ENCODE results near the gene ZDHHC3.
"Not testable (repeated sequence)": the region's sequence is repeated elsewhere in the genome, so short reads cannot be mapped to it uniquely, and the experiment has no call there.

The ZDHHC3 gene

DNA sequence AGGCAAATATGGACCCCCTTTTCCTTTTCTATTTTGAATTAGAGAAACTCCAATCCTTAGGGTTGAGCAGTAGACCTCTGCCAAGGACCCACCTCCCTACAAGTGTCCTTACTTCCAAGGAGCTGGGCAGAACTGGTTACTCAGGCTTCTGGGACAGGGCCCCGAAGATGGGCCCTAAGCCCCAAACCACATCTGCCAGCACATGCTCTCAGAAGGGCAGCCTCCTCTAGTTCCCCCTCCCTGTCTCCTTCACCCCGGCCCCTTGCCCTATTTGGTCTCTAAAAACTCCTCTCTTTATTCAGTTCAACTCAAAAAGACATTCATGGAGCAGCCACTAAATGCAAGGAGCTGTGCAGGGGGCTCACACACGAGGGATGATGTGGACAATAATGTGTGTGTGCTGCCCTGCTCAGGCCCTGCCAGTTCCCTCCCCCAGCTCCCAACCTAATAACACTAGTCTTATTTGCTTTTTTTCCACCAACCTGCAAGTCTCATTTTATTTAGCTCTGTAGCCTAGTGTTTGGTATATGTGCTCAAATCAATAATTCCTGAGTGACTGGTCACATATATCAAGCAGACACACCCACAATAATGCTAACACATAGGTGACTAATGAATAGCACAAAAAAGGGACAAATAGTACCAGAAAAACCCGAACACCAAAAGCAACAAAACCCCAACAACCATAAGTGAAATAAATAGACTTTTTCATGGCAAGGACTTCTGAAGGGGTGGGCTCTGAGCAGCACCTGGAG lies 12.2 kb downstream of the ZDHHC3 start:
- no peak for DNase-seq (ENCODE audit: low spot score)

- no peak for DNase-seq (ENCODE audit: low spot score)
Observed at GRCh38 chr3:44962621-44963393, 13.2 kb downstream of the ZDHHC3 start.

- DNase-seq (ENCODE audit: low spot score) = no peak
Observed at GRCh38 chr3:44961888-44962287, 14.1 kb downstream of the ZDHHC3 start.

GRCh38 chr3:44960387-44961026 lies 15.5 kb downstream of the ZDHHC3 start:
- DNase-seq (ENCODE audit: low spot score) = no peak

DNA sequence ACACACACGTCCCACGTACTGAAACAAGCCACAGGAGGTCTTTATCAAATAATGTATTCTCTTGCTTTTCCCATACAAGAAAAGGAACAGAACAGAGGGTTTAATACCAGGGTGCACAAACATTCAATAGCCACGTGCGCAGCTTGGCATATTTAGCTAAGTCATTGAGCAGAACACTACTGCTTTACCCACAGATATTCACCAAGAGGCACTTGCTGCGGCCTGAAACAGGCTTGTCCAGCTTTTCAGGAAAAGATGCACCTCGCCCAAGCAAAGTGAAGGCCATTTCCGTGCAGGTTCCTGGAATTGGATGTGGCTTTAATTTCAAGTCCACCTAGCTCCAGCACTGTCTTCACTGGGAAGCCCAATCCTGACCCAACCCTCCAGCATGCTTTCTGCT lies 17.6 kb downstream of the ZDHHC3 start:
- no peak for DNase-seq (ENCODE audit: low spot score)

GRCh38 chr3:44957986-44958385 lies 18.0 kb downstream of the ZDHHC3 start:
- no peak for DNase-seq (ENCODE audit: low spot score)

- no peak for DNase-seq (ENCODE audit: low spot score)
Observed at GRCh38 chr3:44955917-44956316, 20.1 kb downstream of the ZDHHC3 start.

DNA sequence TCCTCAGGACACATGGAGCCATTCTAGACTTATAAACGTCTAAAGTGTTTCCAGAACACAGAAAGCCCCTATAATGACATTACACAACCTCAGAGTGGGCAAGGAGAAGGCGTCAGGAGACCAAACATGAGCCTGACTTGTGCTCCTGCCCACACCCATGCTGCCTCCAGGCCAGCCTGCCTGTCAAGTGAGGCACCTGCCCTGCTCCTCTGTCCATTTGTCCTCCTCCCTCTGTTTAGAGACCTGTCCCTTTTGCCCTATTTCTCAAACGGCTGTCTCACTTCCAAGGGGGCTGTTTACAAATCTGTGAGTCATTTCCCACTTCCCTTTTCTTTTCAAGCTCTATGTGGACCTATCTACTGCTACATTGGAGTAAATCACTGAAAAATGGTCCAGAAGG lies 21.0 kb downstream of the ZDHHC3 start:
- no peak for DNase-seq (ENCODE audit: low spot score)

- no peak for DNase-seq (ENCODE audit: low spot score)
Observed at GRCh38 chr3:44954304-44954703, 21.7 kb downstream of the ZDHHC3 start.

GRCh38 chr3:44952689-44953088 lies 23.3 kb downstream of the ZDHHC3 start:
- DNase-seq (ENCODE audit: low spot score) = no peak

DNA sequence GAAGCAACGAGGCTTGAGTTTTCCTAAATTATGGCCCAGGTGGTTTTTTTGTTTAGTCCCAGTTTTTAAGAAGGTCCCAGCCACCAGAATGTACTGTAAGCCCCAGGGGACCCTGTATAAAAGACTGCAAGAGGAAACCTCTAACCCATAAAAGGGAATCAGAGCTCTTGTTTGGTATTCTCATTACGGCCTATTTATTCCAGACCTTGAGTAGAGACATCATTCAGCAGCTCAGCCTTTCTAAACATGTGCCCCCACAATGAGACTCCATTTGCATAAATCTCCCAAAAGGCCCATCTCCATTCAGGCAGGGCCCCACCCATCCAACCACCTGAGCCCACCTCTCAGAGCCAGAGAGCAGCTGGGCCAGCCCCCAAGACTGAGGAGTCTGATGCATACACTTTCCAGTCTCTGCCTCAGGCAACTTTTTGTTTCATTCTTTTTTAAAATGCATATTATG lies 25.7 kb downstream of the ZDHHC3 start:
- DNase-seq (ENCODE audit: low spot score) = no peak

- not testable (repeated sequence) for DNase-seq (ENCODE audit: low spot score)
Observed at GRCh38 chr3:44949770-44950169, 26.2 kb downstream of the ZDHHC3 start.

DNA sequence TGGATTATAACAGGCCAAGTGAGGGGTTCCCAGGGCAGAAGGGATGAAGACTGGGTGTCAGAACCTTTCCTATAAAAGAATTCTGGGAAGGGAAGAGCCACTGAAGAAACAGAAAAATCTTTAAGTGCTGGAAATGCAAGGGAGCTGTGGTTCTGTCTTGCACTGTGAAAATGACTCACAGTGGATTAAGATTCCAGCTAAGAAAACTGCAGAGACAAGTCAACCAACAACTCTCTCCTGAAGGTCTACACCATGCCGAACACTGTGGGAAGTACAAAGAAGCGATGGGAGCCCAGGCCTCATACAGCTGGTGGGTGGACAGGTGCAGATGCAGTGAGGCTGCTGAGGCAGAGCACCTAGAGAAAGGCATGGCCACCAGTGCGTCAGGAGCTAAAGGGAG lies 27.7 kb downstream of the ZDHHC3 start:
- no peak for DNase-seq (ENCODE audit: low spot score)

DNA sequence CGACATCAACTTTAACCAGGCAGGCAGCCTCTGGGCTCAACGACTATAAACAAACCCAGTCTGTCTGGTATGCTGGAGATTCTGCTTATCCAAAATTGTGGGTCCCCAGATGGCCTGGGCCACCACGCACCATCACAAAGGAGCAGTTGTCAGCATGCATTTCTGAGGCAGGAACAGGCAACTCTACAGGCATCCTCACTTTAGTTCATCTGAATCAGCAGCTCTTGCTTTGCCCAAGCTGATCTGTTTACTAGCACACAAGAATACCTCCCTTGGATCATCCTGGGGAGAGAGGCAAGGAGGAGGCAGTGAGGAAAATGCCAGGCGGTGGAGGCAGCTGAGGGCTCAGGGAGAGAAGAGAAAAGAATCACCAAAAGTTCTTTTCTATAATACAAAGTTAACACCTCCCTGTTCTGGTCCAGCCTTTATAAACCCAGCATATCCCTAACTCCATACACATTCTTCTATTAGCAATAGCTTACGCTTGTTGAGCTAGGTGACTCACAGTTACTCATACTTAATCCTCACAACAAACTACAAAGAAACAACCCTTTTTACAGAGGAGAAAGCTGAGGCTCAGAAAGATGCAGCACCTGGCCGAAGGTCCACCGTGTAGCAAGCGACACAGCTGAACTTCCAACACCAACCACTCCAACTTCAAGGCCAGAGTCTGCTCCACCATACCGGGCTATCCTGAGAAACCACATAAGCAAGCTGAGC lies 33.6 kb downstream of the ZDHHC3 start:
- DNase-seq (ENCODE audit: low spot score) = no peak

- no peak for DNase-seq (ENCODE audit: low spot score)
Observed at GRCh38 chr3:44939581-44940036, 36.4 kb downstream of the ZDHHC3 start.

DNA sequence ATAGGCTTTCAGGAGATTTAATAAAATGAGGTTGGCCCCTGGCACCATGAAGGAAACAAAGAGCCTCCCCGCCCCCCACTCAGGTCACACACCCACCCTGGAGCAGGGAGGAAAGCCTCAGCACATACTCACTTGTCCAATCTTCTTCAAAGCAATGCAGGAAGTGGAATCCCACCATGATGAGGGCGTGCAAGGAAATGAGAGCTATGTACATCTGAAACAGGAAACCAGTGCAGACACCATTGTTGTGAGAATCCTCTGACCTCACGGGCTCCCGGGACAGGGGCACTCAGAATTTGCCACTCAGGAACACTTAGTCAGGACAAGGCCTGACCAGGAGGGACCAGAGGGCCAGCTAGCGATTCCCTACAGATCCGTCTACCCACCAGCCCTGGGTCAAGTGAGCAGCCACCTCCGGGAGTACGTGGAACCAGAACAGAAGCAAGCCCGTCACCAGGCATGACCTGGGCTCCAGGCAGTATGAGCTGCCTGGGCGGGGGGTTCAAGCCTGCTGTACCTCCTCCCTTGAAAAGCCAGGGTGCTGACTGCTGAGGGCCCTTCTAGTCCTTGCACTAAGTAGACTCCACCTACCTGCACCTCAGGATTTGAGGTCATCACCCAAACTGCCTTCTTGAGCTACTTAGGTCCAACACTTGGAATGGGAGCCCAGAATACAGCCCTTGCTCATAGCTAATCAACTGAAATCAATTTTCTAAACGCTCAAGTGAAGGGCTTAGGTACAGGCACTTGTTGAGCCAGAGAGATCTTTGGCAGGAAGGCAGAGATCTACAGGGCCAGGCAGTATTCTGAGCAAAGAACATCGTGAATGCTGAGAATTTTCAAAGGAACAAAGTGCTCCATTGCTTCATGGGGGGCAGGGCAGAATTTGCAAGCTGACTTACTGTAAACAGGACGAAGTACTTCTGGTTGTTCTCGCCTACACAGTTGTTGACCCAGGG lies 42.7 kb downstream of the ZDHHC3 start:
- no peak for DNase-seq (ENCODE audit: low spot score)

GRCh38 chr3:44932271-44932670 lies 43.7 kb downstream of the ZDHHC3 start:
- no peak for DNase-seq (ENCODE audit: low spot score)

DNA sequence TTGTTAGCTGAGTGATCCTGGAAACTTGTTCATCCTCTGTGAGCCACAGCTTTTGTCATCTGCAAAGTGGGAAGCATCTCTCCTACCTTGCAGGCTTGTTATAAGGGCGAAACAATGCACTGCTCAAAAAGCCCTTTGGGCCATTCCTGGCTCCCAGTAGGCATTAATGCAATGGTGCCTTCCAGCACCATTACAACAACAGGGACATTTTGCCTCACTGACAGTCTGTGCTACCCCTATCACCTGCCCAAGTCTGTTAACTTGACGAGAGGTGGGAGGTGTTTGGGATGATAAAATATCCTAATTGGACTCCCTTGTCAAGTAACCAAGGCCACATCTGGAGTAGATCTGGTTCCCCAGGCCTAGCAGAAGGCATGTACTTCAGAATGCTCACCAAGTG lies 44.2 kb downstream of the ZDHHC3 start:
- no peak for DNase-seq (ENCODE audit: low spot score)

DNA sequence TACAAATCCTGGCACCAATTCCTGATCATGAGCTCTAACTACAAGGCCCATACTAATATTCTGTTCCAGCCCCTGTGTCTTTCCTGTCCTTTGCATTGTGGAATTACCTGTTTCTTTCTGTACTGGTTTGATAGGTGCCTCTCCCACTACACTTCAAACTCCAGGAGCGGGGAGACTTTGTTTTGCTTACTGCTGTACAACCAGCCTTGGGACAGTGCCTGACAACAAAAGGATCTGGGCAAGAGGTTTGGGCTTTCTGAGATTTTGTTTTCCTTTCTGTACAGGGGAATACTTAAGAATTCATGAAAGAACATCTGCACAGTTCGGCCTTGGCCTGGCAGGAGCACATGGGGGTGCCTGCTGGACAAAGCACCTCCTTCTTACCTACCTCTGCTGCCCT lies 45.1 kb downstream of the ZDHHC3 start:
- no peak for DNase-seq (ENCODE audit: low spot score)

- DNase-seq (ENCODE audit: low spot score) = no peak
Observed at GRCh38 chr3:44929782-44930181, 46.2 kb downstream of the ZDHHC3 start.

DNA sequence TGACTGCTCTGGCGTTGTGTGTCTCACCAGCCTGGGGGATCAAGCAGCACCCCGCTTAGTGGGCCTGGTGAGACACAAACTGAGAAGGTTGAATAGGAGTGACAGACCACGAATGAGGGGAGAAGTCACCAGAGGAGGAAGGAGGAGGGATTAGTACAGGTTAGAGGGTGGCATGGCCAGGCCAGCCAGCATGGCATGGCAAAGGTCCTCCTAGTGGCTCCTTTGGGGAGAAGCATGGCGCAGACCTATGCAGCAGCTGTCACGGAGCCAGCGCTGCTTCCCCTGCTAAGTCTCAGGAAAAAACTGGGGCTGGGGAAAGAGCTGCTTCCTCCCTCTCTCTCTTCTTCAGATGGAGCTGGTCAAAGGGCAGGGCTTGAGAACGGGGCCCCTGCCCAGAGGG lies 48.6 kb downstream of the ZDHHC3 start:
- peak; percentile 32 for DNase-seq (ENCODE audit: low spot score)

All from hematopoietic multipotent progenitor cell treated with erythropoietin and hydrocortisone succinate and interleukin-3 and kit ligand, for 17 days (in vitro differentiated cells).